H9 (cell line): ENCODE measurements around the gene NXPH4. TPM values are rescaled to one million over a fixed set of nuclear protein-coding genes. Genes with fewer than 3 reads are reported as not detected.

Experiments
- DNase-seq: peaks from one replicate; pipeline ENCODE4 v3.0.0-alpha.2; 2017
- H2AFZ ChIP-seq: one replicate; pipeline ENCODE4 v1.6.1; 2013; ENCODE audit warnings: mild to moderate bottlenecking, low read length, control low read depth, moderate library complexity
- H2AK5ac ChIP-seq: 2 replicates; pipeline ENCODE4 v1.6.1; 2013; ENCODE audit warnings: low read length, control low read depth, mixed read lengths; ENCODE audit not compliant: insufficient read length
- H2BK120ac ChIP-seq: one replicate; pipeline ENCODE4 v1.6.1; 2013; ENCODE audit warnings: low read depth, mild to moderate bottlenecking, low read length, control low read depth, inconsistent platforms; ENCODE audit not compliant: poor library complexity, severe bottlenecking
- H2BK12ac ChIP-seq: 2 replicates; pipeline ENCODE4 v1.6.1; 2013; ENCODE audit warnings: low read length, control low read depth, mixed read lengths, low read depth; ENCODE audit not compliant: insufficient read length
- H2BK15ac ChIP-seq: 2 replicates; pipeline ENCODE4 v1.6.1; 2013; ENCODE audit warnings: low read depth, low read length, control low read depth
- H2BK20ac ChIP-seq: one replicate; pipeline ENCODE4 v1.6.1; 2013; ENCODE audit warnings: low read depth, mild to moderate bottlenecking, low read length, control low read depth, inconsistent platforms; ENCODE audit not compliant: poor library complexity, severe bottlenecking
- H2BK5ac ChIP-seq: 2 replicates; pipeline ENCODE4 v1.6.1; 2013; ENCODE audit warnings: low read length, control low read depth, mixed read lengths; ENCODE audit not compliant: insufficient read length
- H3K14ac ChIP-seq: 2 replicates; pipeline ENCODE4 v1.6.1; 2013; ENCODE audit warnings: low read length, control low read depth; ENCODE audit not compliant: insufficient read depth
- H3K18ac ChIP-seq: 2 replicates; pipeline ENCODE4 v1.6.1; 2013; ENCODE audit warnings: low read depth, mild to moderate bottlenecking, mixed read lengths, low read length, control low read depth; ENCODE audit not compliant: insufficient read length
- H3K23ac ChIP-seq: 2 replicates; pipeline ENCODE4 v1.6.1; 2013; ENCODE audit warnings: low read length, control low read depth, mixed read lengths, low read depth; ENCODE audit not compliant: insufficient read length
- H3K23me2 ChIP-seq: 2 replicates; pipeline ENCODE4 v1.6.1; 2013; ENCODE audit warnings: low read depth, mild to moderate bottlenecking, mixed read lengths, low read length, control low read depth; ENCODE audit not compliant: insufficient read length, poor library complexity, severe bottlenecking
- H3K27ac ChIP-seq: 2 replicates; pipeline ENCODE4 v1.5.1; 2013; ENCODE audit warnings: low read length, control low read depth, mixed read lengths, low read depth; ENCODE audit not compliant: insufficient read length
- H3K27me3 ChIP-seq: 2 replicates; pipeline ENCODE4 v1.6.1; 2013; ENCODE audit warnings: low read length, control low read depth, inconsistent platforms; ENCODE audit not compliant: insufficient read depth
- H3K4ac ChIP-seq: 2 replicates; pipeline ENCODE4 v1.6.1; 2013; ENCODE audit warnings: low read depth, mild to moderate bottlenecking, control low read depth, inconsistent platforms, low read length, moderate library complexity
- H3K4me1 ChIP-seq: 2 replicates; pipeline ENCODE4 v1.6.1; 2013; ENCODE audit warnings: low read length, control low read depth, inconsistent platforms; ENCODE audit not compliant: insufficient read depth
- H3K4me2 ChIP-seq: 2 replicates; pipeline ENCODE4 v1.6.1; 2013; ENCODE audit warnings: low read length, control low read depth, mixed read lengths; ENCODE audit not compliant: insufficient read length, insufficient read depth
- H3K56ac ChIP-seq: 2 replicates; pipeline ENCODE4 v1.6.1; 2013; ENCODE audit warnings: low read depth, mild to moderate bottlenecking, mixed read lengths, low read length, control low read depth; ENCODE audit not compliant: insufficient read length
- H3K79me1 ChIP-seq: 2 replicates; pipeline ENCODE4 v1.6.1; 2013; ENCODE audit warnings: low read depth, mild to moderate bottlenecking, moderate library complexity, low read length, control low read depth, inconsistent platforms; ENCODE audit not compliant: insufficient read depth, poor library complexity, severe bottlenecking
- H3K79me2 ChIP-seq: 2 replicates; pipeline ENCODE4 v1.6.1; 2013; ENCODE audit warnings: low read length, control low read depth, inconsistent platforms; ENCODE audit not compliant: insufficient read depth
- H3K9ac ChIP-seq: 2 replicates; pipeline ENCODE4 v1.6.1; 2013; ENCODE audit warnings: low read length, control low read depth, mixed read lengths; ENCODE audit not compliant: insufficient read length; ENCODE audit errors: extremely low read depth
- H3K9me3 ChIP-seq: one replicate; pipeline ENCODE4 v1.6.1; 2013; ENCODE audit warnings: low read depth, low read length, inconsistent platforms; ENCODE audit not compliant: control insufficient read depth
- H3T11ph ChIP-seq: one replicate; pipeline ENCODE4 v1.6.1; 2013; ENCODE audit warnings: mild to moderate bottlenecking, low read length, control low read depth, inconsistent platforms
- H4K20me1 ChIP-seq: one replicate; pipeline ENCODE4 v1.6.1; 2013; ENCODE audit not compliant: control insufficient read depth, insufficient read length, insufficient read depth
- H4K5ac ChIP-seq: 2 replicates; pipeline ENCODE4 v1.6.1; 2013; ENCODE audit warnings: low read depth, mild to moderate bottlenecking, mixed read lengths, low read length, control low read depth; ENCODE audit not compliant: insufficient read length
- H4K8ac ChIP-seq: replicated peaks from 2 replicates; pipeline ENCODE4 v1.6.1; 2013; ENCODE audit warnings: low read length, control low read depth, mixed read lengths, low read depth; ENCODE audit not compliant: insufficient read length
- H4K91ac ChIP-seq: 2 replicates; pipeline ENCODE4 v1.6.1; 2013; ENCODE audit warnings: low read depth, mild to moderate bottlenecking, moderate library complexity, mixed read lengths, low read length, control low read depth; ENCODE audit not compliant: insufficient read length
- H3K27ac Mint-ChIP-seq, 3 experiments: 2 replicates in 2 of 3; 3 replicates in 1 of 3; pipeline ENCODE4 v1.8.0; 2020 to 2021; ENCODE audit warnings: mixed read lengths in 3 of 3, mild to moderate bottlenecking in 1 of 3, moderate library complexity in 1 of 3
- H3K27me3 Mint-ChIP-seq: 2 replicates; pipeline ENCODE4 v1.8.0; 2021; ENCODE audit warnings: low read depth, mild to moderate bottlenecking, moderate library complexity, mixed read lengths
- H3K36me3 Mint-ChIP-seq, 3 experiments: 2 replicates in 2 of 3; 3 replicates in 1 of 3; pipeline ENCODE4 v1.8.0; 2020 to 2021; ENCODE audit warnings: low read depth in 3 of 3, mixed read lengths in 3 of 3; ENCODE audit not compliant: insufficient read depth in 1 of 3
- H3K4me1 Mint-ChIP-seq, 2 experiments: 2 replicates each; pipeline ENCODE4 v1.8.0; 2020; ENCODE audit warnings: mixed read lengths in 2 of 2
- H3K4me3 Mint-ChIP-seq, 2 experiments: 2 replicates in 1 of 2; 3 replicates in 1 of 2; pipeline ENCODE4 v1.8.0; 2020 to 2021; ENCODE audit warnings: mild to moderate bottlenecking in 2 of 2, mixed read lengths in 2 of 2, moderate library complexity in 1 of 2
- H3K9me3 Mint-ChIP-seq, 2 experiments: 2 replicates in 1 of 2; 3 replicates in 1 of 2; pipeline ENCODE4 v1.8.0; 2020; ENCODE audit warnings: mild to moderate bottlenecking in 2 of 2, mixed read lengths in 2 of 2, moderate library complexity in 1 of 2
- WGBS: extraction: QIAGEN DNeasy Blood & Tissue Kit; methylation state at CpG from one replicate; pipeline ENCODE4 v1.1.7; 2013; ENCODE audit warnings: missing lambda C conversion rate, low lambda C conversion rate, mixed read lengths; ENCODE audit not compliant: insufficient read length; ENCODE audit errors: extremely low coverage; 5-methylcytosine and 5-hydroxymethylcytosine counted together
- total RNA-seq: library from RNA; stranded (reverse); gene quantifications from 2 replicates; pipeline ENCODE4 v1.2.1, GENCODE V29; 2021
- TF ChIP-seq, protein P1 (sequence below): fragments of 200-600 bp; sonication (generic); conservative IDR thresholded peaks from 3 replicates; pipeline ENCODE4 v1.8.0; 2021; ENCODE audit warnings: antibody characterized with exemption, mild to moderate bottlenecking

NXPH4 gene
- total RNA-seq, 1 experiment from 2014 or later: 2.1 TPM

DNA sequence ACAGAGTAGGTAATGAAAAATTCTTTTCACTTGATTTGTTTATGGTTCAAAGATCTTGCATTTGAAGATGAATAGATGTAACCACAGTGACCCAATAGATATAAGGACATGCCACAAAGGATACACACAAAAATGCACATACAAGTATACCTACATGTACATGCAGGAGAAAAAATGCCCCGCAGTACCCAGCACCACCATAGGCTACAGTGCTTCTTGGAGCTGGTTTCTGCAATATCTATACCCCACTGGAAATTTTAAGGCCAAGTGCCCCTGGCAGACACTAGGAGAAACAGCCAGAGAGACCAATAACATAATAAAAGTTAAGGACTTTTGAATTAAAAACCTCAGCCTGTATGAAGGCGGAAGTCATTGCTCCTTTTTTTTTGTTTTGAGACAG lies 46.5 kb downstream of the NXPH4 start:
- H3K9me3 Mint-ChIP-seq: no peaks in the 10 kb centered on the region

More for the DNA sequence above, 46.5 kb downstream of the NXPH4 start:
- Histone ChIP-seq H2BK15ac (no peak overlapping the region), H2BK120ac (no peak overlapping the region), H2BK20ac (no peak overlapping the region), H2BK5ac (no peak overlapping the region), H3K14ac (no peak overlapping the region), H3K27me3 (no peaks in the 10 kb centered on the region), H4K8ac (no peak overlapping the region), H2BK12ac (no peak overlapping the region), H4K5ac (no peak overlapping the region), H3K79me1 (no peaks in the 10 kb centered on the region), H3K9ac (no peak overlapping the region), H3K56ac (no peak overlapping the region), H3K9me3 (no peaks in the 10 kb centered on the region), H3K4ac (no peak overlapping the region), H2AK5ac (no peak overlapping the region), H3K4me1 (no peaks in the 10 kb centered on the region; the same call in 1 of the 2 replicates), H2AFZ (no peak overlapping the region), H3T11ph (no peak overlapping the region), H4K20me1 (no peaks in the 10 kb centered on the region), H3K4me2 (no peak overlapping the region), H3K23me2 (no peaks in the 10 kb centered on the region), H4K91ac (no peak overlapping the region), H3K27ac (no peak overlapping the region), H3K23ac (no peak overlapping the region), H3K18ac (no peak overlapping the region), H3K79me2 (no peaks in the 10 kb centered on the region)
- no CpG with 5 or more reads among the region's 2 CpGs for WGBS
- TF ChIP-seq, protein P1, sequence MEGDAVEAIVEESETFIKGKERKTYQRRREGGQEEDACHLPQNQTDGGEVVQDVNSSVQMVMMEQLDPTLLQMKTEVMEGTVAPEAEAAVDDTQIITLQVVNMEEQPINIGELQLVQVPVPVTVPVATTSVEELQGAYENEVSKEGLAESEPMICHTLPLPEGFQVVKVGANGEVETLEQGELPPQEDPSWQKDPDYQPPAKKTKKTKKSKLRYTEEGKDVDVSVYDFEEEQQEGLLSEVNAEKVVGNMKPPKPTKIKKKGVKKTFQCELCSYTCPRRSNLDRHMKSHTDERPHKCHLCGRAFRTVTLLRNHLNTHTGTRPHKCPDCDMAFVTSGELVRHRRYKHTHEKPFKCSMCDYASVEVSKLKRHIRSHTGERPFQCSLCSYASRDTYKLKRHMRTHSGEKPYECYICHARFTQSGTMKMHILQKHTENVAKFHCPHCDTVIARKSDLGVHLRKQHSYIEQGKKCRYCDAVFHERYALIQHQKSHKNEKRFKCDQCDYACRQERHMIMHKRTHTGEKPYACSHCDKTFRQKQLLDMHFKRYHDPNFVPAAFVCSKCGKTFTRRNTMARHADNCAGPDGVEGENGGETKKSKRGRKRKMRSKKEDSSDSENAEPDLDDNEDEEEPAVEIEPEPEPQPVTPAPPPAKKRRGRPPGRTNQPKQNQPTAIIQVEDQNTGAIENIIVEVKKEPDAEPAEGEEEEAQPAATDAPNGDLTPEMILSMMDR: no peak
- Mint-ChIP-seq H3K27me3 (no peaks in the 10 kb centered on the region), H3K36me3 (peaks cover 1 to 46% (median 31%) of the 10 kb centered on the region in 3 experiments; a peak in 6 of 7 replicates), H3K27ac (no peak overlapping the region), H3K4me3 (no peak overlapping the region), H3K4me1 (peaks cover 12 to 23% of the 10 kb centered on the region in 2 experiments)
- DNase-seq: no peak
